ENCODE data around the gene CHD1L. TPM values are rescaled to one million over a fixed set of nuclear protein-coding genes. Genes with fewer than 3 reads are reported as not detected.
A peak's percentile ranks its signal among the peaks of the same experiment; 100 is the strongest.

CHD1L gene
- total and polyA plus RNA-seq, 2 of the 13 experiments (the other 11 are each of a cell fraction or from before 2014, with no cell fraction given): 74.3 to 111 TPM

- Histone ChIP-seq H3K4me3 (replicated peaks in 1 of 3; ENCODE audit: insufficient read depth in 1 of 3, low read depth in 2 of 3, low read length in 3 of 3) (peak overlapping the region; percentile 62 to 80 (median 69)), H3K27ac (ENCODE audit: extremely low read length, insufficient read depth, low read length) (peak overlapping the region; percentile 74), H3K79me2 (ENCODE audit: insufficient read depth, low read length) (peaks cover 62% of the 10 kb centered on the region), H4K20me1 (ENCODE audit: insufficient read depth, low read length) (no peaks in the 10 kb centered on the region), H2AFZ (ENCODE audit: low read length) (no peak overlapping the region), H3K27me3 (ENCODE audit: control insufficient read depth in 1 of 2, insufficient read depth in 2 of 2, low read length in 2 of 2) (no peaks in the 10 kb centered on the region; a peak in 1 of 5 replicates), H3K4me1 (ENCODE audit: insufficient read depth, low read length) (peaks cover 72% of the 10 kb centered on the region), H3K9ac (ENCODE audit: insufficient read depth, low read depth, low read length) (peak overlapping the region; percentile 78), H3K4me2 (ENCODE audit: low read depth, low read length) (peak overlapping the region; percentile 98), H3K36me3 (replicated peaks in 1 of 2; ENCODE audit: control insufficient read depth in 1 of 2, insufficient read depth in 2 of 2, low read length in 2 of 2) (peaks cover 0 to 8% of the 10 kb centered on the region in 2 experiments; a peak in 2 of 5 replicates), H3K9me3 (ENCODE audit: low read length) (no peaks in the 10 kb centered on the region)
- intact Hi-C loops (cut with micrococcal nuclease; ENCODE audit: unreplicated experiment): loop anchor here (2.0 kb wide), 1 partner anchor 15 kb away; no protein-coding TSS in a partner anchor
- whole genome bisulfite sequencing (ENCODE audit: low lambda C conversion rate): 28% methylated on average over 7 of the region's 14 CpGs
- in situ Hi-C loops (cut with HindIII; ENCODE audit: extremely low pct_ligation_motif_present, low pct_unique_long_range_greater_than_20kb): no loop called here
- peak; percentile 4 for FAIRE-seq
- POLR2A ChIA-PET: interaction anchor here (1.1 to 7.1 kb wide), 5 partner anchors 10 to 51 kb away, joined by 3 to 100 read pairs (median 7); partner anchors contain the start of gene CHD1L
- peak; percentile 20; the same call in 1 of the 3 replicates for ATAC-seq
- TSS peak; percentile 48 for BruUV-seq (replicated peaks)
- no peak for DNase-seq (ENCODE audit: low spot score)
- CTCF ChIA-PET (ENCODE audit: low intra/inter-chr PET ratio, low total read pairs): interaction anchor here (2.0 kb wide), 1 partner anchor 19 kb away, joined by 16 read pairs; the partner anchor contains the start of gene CHD1L
- TF ChIP-seq SALL1 (CRISPR knock-in tag; IDR thresholded peaks at IDR 0.05): peak; percentile 55; the same call in 1 of the 2 replicates
- TF ChIP-seq POLR2A (IDR thresholded peaks at IDR 0.05; ENCODE audit: insufficient read depth in 1 of 2, low read depth in 2 of 2, low read length in 2 of 2): peak in 1 of 2 experiments; percentile 50; a peak in 1 of 4 replicates
- no peak for TF ChIP-seq CBX5 (CRISPR knock-in tag; IDR thresholded peaks at IDR 0.05; ENCODE audit: borderline replicate concordance)
- TF ChIP-seq SAP130 (CRISPR knock-in tag; IDR thresholded peaks at IDR 0.05; ENCODE audit: low read depth): peak; percentile 20
- peak; percentile 78 for TF ChIP-seq RBFOX2 (IDR thresholded peaks at IDR 0.05; ENCODE audit: low read depth, low read length)
- peak; percentile 0; the same call in 1 of the 2 replicates for TF ChIP-seq ZNF777 (CRISPR knock-in tag; IDR thresholded peaks at IDR 0.05)
- peak; percentile 62; the same call in 1 of the 2 replicates for TF ChIP-seq POLR2AphosphoS5 (IDR thresholded peaks at IDR 0.05; ENCODE audit: low read depth, low read length)
- peak; percentile 28; the same call in 1 of the 2 replicates for TF ChIP-seq KAT7 (CRISPR knock-in tag; IDR thresholded peaks at IDR 0.05; ENCODE audit: borderline replicate concordance)
- TF ChIP-seq FUBP1 (CRISPR knock-in tag; IDR thresholded peaks at IDR 0.05; ENCODE audit: borderline replicate concordance): 0 out of 2 replicates have a peak, but pooled peaks have one; percentile 47
- TF ChIP-seq, protein P1, sequence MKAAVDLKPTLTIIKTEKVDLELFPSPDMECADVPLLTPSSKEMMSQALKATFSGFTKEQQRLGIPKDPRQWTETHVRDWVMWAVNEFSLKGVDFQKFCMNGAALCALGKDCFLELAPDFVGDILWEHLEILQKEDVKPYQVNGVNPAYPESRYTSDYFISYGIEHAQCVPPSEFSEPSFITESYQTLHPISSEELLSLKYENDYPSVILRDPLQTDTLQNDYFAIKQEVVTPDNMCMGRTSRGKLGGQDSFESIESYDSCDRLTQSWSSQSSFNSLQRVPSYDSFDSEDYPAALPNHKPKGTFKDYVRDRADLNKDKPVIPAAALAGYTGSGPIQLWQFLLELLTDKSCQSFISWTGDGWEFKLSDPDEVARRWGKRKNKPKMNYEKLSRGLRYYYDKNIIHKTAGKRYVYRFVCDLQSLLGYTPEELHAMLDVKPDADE (CRISPR knock-in tag; IDR thresholded peaks at IDR 0.05): no peak
- TF ChIP-seq AGO2 (optimal IDR thresholded peaks at IDR 0.05; ENCODE audit: low read depth, low read length): peak; percentile 68
- TF ChIP-seq ZNF883 (CRISPR knock-in tag; IDR thresholded peaks at IDR 0.05; ENCODE audit: not compliant biosample characterization): peak; percentile 48
- TF ChIP-seq, protein P2, sequence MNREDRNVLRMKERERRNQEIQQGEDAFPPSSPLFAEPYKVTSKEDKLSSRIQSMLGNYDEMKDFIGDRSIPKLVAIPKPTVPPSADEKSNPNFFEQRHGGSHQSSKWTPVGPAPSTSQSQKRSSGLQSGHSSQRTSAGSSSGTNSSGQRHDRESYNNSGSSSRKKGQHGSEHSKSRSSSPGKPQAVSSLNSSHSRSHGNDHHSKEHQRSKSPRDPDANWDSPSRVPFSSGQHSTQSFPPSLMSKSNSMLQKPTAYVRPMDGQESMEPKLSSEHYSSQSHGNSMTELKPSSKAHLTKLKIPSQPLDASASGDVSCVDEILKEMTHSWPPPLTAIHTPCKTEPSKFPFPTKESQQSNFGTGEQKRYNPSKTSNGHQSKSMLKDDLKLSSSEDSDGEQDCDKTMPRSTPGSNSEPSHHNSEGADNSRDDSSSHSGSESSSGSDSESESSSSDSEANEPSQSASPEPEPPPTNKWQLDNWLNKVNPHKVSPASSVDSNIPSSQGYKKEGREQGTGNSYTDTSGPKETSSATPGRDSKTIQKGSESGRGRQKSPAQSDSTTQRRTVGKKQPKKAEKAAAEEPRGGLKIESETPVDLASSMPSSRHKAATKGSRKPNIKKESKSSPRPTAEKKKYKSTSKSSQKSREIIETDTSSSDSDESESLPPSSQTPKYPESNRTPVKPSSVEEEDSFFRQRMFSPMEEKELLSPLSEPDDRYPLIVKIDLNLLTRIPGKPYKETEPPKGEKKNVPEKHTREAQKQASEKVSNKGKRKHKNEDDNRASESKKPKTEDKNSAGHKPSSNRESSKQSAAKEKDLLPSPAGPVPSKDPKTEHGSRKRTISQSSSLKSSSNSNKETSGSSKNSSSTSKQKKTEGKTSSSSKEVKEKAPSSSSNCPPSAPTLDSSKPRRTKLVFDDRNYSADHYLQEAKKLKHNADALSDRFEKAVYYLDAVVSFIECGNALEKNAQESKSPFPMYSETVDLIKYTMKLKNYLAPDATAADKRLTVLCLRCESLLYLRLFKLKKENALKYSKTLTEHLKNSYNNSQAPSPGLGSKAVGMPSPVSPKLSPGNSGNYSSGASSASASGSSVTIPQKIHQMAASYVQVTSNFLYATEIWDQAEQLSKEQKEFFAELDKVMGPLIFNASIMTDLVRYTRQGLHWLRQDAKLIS (CRISPR knock-in tag; IDR thresholded peaks at IDR 0.05): no peak
- TF ChIP-seq KLF11 (CRISPR knock-in tag; IDR thresholded peaks at IDR 0.05): no peak
- peak; percentile 93 for TF ChIP-seq RBM22 (optimal IDR thresholded peaks at IDR 0.05; ENCODE audit: low read length)
- TF ChIP-seq ARNT2 (CRISPR knock-in tag; IDR thresholded peaks at IDR 0.05; ENCODE audit: low read depth): 0 out of 2 replicates have a peak, but pooled peaks have one; percentile 41
These were observed 18.5 kb upstream of the CHD1L start for GRCh38 chr1:147223740-147224615.
